ENCODE results near the gene ZKSCAN4. TPM values are rescaled to one million over a fixed set of nuclear protein-coding genes. Genes with fewer than 3 reads are reported as not detected.
A peak's percentile ranks its signal among the peaks of the same experiment; 100 is the strongest.

Gene ZKSCAN4
- total RNA-seq, result 6.4 TPM

DNA sequence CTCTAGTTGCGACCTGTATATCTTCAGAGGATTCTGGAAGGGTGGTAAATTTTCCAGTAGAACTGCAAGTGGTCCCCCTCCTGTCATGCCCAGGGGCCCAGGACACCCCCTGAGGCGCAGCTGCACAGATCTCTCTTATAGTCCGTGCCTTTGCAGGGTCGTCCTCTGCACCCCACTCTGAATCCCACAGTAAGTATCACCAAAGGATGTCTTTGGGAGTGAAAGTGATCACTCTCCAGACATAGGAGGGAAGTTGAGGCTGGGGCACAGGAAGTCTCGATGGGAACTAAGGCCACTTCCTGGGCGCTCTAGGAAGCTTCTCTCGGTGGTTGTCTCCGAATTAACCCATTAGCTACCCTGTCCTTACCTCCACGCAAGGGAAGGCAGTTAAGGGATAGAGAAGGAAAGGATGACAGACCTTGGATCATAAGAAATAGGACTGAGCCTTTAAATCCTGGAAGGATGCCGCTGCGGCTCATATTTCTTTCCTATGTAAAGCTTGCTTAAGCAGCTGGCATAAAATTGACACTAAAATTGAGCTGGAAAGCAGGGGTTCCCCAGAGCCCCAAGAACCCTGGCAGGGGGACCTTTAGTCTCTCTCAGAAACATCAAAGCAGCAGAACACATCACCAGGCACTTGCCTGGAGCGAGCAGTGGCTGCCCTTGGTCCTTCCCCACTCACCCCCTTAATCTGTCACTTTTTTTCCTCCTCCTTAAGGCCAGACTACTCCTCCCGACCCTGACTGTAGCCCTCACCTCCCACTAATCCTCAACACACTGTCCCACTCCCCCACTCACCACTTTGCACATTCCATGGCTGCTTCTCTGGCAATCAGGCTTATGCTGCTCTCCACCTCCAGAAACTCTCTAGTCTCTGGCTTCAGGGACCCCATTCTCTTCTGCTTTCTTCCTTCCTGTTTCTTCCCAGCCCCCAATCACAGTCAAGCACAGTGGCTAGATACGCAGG is at the start of gene ZKSCAN4:
Gene ZKSCAN4, minus strand, starts transcription at position 261 of the 967 bp plus-strand sequence. CDS start 289 bp downstream, outside the sequence.
- peak; percentile 84 for DNase-seq (ENCODE audit: low spot score)

DNA sequence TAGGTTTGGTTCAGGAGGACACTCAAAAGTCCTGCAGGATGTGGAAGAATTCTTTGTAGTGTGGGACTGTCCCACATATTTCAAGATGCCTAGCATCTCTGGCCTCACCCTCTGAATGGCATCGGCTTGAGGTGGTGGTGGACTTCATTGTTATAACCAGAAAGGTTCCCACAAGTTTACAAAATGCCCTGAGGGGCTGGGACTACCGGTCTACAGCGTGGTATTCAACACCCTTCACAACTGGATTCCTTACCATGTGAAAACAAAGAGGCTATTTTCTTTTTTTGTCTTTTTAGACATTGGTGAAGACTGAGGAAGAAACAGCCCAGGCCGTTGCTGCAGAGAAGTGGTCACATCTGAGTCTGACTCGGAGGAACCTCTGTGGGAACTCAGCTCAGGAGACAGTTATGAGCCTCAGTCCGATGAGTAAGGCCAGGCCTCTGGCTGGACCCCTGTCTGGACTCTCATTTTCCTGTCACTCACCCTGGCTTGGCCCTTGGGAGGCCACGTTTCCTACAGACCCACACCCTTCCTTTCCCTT is 44.5 kb upstream of the ZKSCAN4 start:
- DNase-seq (ENCODE audit: low spot score), result no peak

DNA sequence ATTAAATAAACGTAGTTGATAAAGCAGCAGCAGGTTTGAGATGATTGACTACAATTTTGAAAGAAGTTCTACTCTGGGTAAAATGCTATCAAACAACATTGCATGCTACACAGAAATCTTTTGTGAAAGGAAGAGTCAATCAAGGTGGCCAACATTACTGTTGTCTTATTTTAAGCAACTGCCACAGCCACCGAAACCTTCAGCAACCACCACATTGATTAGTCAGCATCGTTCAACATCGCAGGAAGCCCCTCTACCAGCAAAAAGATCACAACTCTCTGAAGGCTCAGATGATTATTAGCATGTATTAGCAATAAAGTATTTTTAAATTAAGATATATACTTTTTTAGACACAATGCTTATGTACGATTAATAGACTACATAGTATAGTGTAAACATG is 43.3 kb upstream of the ZKSCAN4 start:
- no peak for DNase-seq (ENCODE audit: low spot score)

DNA sequence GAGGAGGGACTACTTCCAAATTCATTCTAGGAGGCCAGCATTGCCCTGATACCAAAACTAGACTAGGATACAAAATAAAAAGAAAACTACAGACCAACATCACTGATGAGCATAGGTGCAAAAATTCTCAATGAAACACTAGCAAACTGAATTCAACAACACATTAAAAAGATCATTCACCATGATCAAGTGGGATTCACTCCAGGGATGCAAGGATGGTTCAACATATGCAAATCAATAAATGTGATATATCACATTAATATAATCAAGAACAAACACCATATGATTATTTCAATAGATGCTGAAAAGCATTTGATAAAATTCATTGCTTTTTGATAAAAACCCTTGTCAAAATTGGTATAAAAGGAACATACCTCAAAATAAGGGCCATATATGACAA is 39.5 kb upstream of the ZKSCAN4 start:
- no peak for DNase-seq (ENCODE audit: low spot score)

DNA sequence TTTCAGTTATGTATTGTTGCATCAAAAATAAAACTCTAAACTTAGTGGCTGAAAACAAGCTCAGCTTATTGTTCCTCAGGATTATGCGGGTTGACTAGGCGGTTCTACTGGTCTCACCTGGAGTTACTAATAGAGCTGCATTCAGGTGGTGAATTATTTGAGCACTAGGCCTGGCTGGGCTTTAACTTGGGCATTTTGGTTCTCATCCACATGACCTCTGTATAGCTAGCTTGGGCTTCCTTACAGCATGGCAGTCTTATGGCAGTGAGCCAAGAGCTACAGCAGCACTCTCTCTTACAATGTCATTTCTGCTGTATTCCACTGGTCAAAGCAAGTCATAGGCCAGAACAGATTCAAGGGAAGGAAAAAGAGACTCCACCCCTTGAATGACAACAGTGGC is 30.9 kb upstream of the ZKSCAN4 start:
- DNase-seq (ENCODE audit: low spot score), result no peak

DNA sequence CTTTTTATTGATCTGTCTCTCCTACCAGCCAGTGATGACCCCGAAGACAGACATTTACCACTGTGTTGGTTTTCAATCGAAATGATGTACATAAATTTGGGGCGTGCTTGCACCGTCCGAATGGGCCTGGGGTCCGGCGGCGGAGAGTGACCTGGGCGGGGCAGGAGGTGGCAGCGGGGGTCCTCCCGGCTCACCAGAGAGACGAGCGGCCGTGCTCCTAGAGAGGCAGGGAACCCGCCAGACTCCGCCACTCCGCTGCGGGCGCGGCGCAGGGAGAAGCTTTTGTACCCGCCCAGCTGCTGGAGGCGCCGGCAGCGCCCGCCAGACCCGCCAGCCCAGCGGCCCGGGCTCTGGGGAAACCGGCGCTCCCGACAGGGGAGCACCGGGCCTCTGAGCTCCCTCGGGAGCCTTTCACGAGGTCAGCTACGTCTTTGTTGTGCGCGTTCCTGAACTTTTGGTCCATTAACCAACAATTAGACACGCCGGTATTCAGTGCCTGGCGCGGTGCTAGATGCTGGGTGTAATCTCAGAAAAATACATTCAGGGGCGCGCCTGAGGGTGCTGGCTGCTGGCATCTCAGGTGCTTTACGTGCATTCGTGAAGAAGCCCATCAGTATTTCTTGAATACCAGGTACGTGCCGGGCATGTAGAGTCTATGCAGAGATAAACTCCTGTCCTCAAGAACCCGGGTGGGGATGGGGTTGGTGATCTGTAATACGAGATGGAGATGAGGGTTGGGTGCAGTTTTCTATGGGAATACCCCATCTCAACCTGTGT is 29.4 kb upstream of the ZKSCAN4 start, which contains the start of gene PGBD1:
Gene PGBD1, plus strand, starts transcription at position 285 of the 777 bp plus-strand sequence. CDS start 2,242 bp downstream, outside the sequence.
- DNase-seq (ENCODE audit: low spot score), result peak; percentile 39

DNA sequence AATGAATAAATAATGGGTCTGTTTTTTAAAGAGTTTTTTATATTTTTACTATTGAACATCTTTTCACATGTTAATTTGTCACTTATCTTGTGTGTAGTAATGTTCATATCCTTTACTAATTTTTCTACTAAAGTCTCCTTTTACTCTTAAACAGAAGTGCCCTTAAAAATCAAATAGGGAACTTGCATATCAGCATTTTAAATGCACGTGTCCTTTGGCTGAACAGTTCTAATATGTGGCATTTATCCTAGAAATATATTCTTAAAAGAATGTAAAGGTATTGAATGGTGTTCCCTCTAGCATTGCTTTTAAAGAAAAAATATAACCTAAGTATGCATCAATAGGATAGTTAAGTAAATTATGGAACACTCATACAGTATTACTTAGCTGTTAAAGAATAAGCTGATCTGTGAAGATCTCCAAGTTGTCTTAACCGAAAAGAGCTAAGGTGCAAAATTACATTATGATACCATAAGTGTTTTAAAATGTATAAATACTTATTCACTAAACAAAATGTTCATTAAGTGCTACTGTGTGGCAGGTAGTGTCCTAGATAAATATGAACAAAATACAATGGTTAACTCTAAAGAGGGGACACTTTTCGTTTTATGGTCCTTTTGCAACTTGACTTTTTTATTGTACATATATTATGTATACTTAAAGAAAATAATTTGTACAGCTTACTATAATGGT is 28.7 kb upstream of the ZKSCAN4 start:
- no peak for DNase-seq (ENCODE audit: low spot score)

DNA sequence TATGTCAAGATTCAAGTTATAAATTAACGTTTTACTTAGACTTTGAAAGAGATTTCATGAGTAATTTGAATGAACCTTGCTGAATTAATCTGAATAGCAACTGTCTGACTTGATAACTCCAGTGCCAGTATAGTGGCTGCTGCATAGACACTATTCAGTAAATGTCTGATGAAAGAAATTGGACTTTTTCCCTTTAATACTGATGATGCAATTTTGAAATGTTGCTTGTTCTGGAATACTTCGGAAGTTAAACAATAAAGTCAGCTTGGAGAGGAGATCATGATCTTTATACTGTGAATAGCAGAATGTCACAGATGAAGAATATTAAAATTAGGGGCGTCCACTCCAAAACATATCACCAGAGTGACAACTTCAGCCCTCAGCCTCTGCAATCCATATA is 25.7 kb upstream of the ZKSCAN4 start:
- no peak for DNase-seq (ENCODE audit: low spot score)

DNA sequence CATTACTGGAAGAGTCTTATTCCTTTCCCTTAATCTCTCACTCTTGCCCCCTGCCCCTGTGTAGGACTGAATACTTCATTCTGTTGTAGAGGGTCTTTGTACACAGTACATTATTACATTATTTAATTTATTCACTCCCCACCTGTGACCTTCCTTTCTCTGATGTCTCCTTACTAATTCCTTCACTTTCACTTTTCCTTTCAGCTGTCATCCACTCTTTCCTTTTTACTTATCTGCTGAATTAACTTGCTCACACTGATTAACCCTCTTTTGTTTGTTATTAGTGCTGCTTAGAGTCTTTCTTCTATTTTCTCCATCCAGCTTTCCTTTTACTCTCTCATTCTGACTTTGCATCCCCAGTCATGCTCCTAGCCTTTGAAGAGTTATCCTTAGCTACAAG is 22.8 kb upstream of the ZKSCAN4 start:
- no peak for DNase-seq (ENCODE audit: low spot score)

DNA sequence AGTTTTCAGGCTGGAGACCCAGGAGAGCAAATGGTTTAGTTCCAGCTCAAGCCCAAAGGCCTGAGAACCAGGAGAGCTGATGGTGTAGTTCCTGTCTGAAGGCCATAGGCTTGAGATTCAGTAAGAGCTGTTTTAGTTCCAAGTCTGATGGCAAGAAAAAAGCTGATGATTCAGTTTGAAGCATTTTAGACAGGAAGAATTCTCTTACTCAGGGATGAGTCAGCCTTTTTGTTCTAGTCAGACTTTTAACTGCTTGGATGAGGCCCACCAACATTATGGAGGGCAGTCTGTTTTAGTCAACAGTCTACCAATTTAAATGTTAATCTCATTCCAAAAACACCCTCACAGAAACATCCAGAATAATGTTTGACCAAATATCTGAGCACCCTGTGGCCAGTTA is 17.4 kb upstream of the ZKSCAN4 start:
- no peak for DNase-seq (ENCODE audit: low spot score)

DNA sequence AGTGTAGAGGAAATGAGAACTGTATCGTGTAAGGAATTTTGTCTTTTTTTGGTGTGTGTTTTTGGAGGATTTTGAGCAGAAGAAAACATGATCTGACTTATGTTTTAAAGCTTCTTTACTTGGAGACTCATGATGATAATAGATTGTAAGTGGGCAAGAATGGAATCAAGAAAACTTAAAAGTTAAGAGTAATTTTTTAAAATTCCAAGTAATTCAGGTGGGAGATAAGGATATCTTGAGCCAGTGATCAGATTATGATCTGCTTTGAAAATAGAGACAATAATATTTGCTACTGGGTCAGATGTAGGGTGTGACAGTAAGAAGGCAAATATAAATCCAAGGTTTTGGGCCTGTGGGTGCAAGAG is 15.6 kb upstream of the ZKSCAN4 start:
- DNase-seq (ENCODE audit: low spot score), result no peak

DNA sequence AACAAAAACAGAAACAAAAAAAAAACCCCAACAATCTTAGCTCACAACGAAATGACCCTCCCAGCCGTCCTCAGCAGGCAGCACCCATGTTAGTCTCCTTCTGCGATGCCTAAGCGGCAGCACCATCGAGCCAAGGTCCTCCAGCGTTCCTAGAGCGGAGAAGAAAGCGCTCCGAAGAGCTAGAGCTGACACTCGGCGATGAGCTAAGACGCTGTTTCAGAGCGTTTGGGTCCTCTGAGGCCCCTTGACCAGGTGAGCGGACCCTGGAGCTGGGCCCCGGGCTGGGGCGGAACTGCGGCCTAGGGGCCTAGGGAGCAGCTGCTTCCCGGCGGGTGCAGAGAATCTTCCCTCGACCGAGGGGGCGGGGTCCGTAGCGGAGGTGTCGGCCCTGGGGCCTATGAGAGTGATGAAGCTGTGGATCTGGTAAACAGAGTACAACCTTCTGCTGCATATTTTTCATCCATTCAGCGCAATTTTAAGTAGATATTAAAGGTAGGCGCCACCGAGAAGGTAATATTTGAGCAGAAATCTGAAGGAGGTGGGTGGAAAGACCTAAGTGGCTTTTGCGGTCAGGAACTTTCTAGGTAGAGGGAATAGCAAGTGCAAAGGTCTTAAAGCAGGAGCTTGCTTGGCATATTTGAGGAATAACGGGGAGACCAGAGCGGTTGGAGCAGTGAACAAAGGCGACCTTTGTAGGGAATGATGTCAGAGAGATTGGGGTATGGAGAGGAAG is 15.1 kb upstream of the ZKSCAN4 start, which contains the start of gene ZSCAN26:
Gene ZSCAN26, plus strand, starts transcription at position 182 of the 733 bp plus-strand sequence. CDS start 4,777 bp downstream, outside the sequence.
- peak; percentile 88 for DNase-seq (ENCODE audit: low spot score)

DNA sequence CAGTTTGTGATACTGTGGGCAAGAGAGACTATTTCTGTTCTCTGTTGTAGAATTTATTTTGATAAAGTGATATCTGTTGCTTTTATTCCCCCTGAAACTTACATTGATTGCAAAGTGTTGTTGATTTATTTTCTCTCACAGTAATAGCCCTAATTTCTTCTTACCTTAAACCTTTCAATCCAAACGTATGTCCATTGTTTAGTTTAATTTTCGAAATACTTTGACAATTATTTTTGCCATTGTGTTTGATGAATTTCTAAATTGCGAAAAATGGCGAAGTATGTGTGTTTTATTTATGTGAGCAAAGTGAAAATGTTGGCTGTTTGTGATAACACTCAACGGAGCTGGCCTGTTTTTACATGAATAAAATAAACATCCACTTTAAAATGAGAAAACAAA is 14.5 kb upstream of the ZKSCAN4 start:
- no peak for DNase-seq (ENCODE audit: low spot score)

DNA sequence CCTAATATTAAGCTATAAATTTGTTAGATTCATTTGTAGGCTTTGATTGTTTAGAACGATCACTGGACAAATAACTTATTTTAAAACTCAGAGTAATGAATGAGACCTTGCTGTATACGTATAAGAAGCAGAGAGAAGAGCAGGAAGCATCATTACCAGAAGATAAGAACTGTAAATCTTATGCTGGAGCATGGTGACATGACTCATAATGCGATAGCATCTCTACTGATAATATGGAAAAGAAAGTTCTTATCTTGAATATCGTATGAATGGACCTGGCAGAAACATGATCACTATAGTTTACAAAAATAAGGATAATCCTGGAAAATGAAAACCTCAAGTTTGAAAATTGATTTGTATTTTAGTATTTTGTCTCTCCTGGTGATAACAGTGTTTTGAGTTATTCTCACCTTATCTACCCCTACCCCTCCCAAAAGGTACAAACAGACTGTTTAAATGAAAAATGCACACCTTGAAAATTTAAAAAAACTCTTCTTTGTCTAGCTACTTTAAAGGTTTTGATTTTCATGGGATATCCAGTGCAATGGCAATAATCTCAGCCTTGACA is 12.8 kb upstream of the ZKSCAN4 start:
- no peak for DNase-seq (ENCODE audit: low spot score)

DNA sequence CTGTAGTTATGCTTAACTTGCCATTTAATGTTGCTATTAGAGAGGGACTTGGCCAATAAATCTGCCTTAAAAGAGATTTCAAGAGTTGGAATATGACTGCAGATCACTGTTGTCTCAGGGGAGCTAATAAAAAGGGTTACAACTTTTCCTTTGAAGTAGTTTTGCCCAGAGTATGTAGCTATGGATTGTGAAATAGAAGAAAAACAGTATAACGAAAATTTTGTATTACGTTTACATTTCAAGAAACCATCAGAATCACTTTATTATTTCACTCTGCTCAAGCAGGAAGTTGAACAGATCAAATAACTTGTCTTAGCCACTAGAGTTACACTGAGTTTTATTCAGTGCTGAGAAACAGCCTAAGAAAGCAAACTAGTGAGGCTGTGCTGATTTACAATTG is 11.9 kb upstream of the ZKSCAN4 start:
- no peak for DNase-seq (ENCODE audit: low spot score)

DNA sequence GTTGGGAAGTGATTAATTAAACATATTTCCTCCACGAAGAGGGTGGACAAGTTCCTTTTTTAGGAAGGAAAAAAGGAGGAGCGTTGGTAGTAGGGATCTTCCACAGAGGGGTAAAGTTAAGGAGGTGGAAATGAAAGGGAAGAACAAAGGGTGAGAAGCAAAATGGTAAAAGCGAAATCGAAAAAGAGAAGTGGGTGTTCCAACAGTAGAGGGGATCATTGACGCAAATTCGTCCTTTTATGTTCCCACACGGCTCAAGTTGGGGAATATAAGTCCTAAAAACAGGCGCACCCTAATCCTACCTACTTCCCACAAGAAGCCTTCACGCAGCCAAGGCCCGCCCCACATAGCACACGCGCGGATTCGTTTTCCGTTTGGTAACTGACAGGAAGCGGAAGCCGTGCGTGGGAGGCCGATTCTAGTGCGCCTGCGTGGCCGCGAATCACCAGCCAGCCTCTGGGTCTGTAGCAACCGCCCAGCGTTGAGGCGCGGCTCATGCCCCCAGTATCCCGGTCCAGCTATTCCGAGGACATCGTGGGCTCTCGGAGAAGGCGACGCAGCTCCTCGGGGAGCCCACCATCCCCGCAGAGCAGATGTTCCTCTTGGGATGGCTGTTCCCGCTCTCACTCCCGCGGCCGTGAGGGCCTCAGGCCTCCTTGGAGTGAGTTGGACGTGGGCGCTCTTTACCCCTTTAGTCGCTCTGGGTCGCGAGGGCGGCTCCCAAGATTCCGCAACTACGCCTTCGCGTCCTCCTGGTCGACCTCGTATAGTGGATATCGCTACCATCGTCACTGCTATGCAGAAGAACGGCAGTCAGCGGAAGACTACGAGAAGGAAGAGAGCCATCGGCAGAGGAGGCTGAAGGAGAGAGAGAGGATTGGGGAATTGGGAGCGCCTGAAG is 7.1 kb upstream of the ZKSCAN4 start, which contains the start of gene NKAPL:
Gene NKAPL, plus strand, starts transcription at position 421 of the 901 bp plus-strand sequence. Its CDS starts 75 bp downstream, at position 496.
- DNase-seq (ENCODE audit: low spot score), result peak; percentile 82

DNA sequence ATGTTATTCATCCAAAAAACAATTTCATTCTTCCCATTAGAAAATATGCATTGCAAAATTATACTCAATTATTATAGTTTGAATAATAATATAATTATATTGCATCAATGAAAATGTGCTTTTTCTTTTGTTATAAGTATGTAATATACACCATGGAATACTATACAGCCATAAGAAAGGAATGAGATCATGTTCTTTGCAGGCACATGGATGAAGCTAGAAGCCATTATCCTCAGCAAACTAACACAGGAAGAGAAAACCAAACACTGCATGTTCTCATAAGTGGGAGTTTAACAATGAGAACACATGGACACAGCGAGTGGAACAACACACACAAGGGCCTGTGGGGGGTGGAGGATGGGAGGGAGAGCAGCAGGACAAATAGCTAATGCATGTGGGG is 5.0 kb upstream of the ZKSCAN4 start:
- no peak for DNase-seq (ENCODE audit: low spot score)

DNA sequence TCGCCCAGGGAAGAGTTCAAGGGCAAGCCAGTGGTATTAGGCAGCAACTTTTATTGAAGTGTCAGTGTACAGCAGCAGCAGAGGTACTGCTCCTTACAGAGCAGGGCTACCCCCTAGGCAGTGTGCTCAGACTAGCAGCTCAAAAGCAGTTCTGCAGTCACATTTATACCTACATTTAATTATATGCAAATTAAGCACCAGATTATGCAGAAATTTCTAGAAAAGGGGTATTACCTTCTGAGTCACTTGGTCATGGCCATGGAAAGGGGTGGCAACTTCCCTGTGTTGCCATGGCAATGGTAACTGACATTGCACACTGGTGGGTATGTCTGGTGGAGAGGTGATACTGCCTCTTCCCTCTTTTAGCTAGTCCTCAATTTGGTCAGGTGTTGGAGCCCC is 2.1 kb upstream of the ZKSCAN4 start:
- DNase-seq (ENCODE audit: low spot score), result no peak

DNA sequence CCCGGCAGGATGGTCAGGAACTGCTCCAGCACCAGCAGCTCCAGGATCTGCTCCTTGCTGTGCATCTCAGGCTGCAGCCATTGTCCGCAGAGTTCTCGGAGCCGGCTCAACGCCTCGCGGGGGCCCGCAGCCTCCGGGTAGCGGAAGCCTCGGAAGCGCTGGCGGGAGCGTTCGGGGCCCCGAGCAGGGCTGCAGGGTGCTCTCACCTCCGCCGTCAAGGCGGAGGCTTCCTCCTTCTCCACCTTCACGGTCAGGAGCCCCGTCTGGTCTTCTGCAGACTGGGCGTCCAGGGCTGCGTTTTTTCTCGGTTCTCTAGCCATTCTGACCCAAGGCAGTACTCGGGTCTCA is 434 bp downstream of the ZKSCAN4 start:
- DNase-seq (ENCODE audit: low spot score), result no peak

DNA sequence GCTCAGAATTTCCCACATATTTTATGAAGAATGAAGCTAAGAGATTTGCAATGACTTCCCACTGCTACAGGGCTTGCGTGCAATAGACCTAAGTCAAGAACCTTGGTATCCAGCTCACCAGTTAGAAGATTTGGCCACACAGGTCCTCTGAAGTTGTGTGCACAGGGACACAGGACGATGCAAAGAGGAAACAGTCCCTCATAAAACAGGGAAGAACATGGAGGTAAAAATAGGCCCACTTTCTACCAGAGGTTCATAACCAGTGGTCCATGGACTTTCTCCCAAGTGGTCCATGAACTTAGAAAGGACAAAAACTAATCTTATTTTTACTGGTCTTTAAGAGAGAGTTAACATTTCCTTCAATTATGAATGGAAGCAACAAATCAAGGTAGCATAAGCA is 1.3 kb downstream of the ZKSCAN4 start:
- DNase-seq (ENCODE audit: low spot score), result no peak
